Adipocyte (in vitro differentiated cells): ENCODE results near the gene COPRS.

Source experiments
- DNase-seq: peaks from one replicate; pipeline ENCODE4 v3.0.0-alpha.2; 2015; ENCODE audit warnings: low read depth
- H3K27me3 ChIP-seq: replicated peaks from 2 replicates; pipeline ENCODE4 v1.7.0; 2013; ENCODE audit warnings: mild to moderate bottlenecking, low read length, moderate library complexity; ENCODE audit not compliant: control insufficient read depth, insufficient read depth
- H3K36me3 ChIP-seq: 2 replicates; pipeline ENCODE4 v1.7.0; 2013; ENCODE audit warnings: low read length, mild to moderate bottlenecking, moderate library complexity; ENCODE audit not compliant: control insufficient read depth, insufficient read depth, severe bottlenecking
- H3K4me1 ChIP-seq: 2 replicates; pipeline ENCODE4 v1.7.0; 2013; ENCODE audit warnings: mild to moderate bottlenecking, low read length, moderate library complexity; ENCODE audit not compliant: control insufficient read depth, insufficient read depth
- H3K4me3 ChIP-seq: 2 replicates; pipeline ENCODE4 v1.7.0; 2013; ENCODE audit warnings: mild to moderate bottlenecking, low read length, moderate library complexity
- H3K9ac ChIP-seq: 2 replicates; pipeline ENCODE4 v1.7.0; 2013; ENCODE audit warnings: mild to moderate bottlenecking, low read length, moderate library complexity
- H3K9me3 ChIP-seq: 2 replicates; pipeline ENCODE4 v1.7.0; 2013; ENCODE audit warnings: mild to moderate bottlenecking, low read length, moderate library complexity; ENCODE audit not compliant: control insufficient read depth

Gene COPRS, protein sequence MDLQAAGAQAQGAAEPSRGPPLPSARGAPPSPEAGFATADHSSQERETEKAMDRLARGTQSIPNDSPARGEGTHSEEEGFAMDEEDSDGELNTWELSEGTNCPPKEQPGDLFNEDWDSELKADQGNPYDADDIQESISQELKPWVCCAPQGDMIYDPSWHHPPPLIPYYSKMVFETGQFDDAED

DNA sequence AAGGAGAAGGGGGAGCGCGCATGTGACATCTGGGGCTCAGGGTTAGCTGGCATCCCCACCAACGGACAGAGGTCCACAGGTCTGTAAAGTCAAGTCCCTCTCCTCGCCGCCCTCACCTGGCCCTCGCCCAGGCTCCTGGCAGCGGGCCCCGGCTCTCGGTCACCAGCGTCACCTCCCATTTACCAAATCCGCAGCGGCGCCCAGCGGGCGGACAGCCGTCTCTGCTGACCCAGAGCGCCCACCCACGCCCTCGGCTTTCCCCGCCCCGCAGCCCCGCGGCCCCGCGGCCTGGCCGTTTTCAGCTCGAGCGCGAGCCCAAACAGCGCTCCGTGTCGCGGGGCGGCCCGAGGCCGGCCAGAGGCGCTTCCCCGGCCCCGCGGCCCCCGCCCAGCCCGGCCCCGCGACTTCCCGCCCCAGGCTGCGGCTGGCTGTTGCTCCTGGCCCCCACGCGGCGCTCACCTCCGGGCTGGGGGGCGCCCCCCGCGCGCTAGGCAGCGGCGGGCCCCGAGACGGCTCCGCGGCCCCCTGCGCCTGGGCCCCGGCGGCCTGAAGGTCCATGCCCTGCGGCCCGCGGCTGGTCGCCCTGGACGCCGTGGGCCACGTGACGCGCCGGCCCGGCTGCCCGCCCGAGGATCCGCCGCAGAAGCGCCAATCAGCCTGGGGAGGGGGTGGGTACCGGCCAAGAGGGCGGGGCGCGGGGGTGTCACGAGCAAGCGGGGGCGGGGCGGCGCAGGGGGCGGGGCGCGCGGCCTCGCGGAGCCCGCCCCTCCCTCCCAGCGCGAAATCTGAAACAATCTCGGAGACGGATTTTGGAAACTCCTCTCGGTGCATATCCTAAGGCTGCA lies at the start of gene COPRS:
Gene COPRS, minus strand, starts transcription at position 603 of the 845 bp plus-strand sequence. Its CDS starts 45 bp downstream, at position 558.
- peaks cover 25% of the 10 kb centered on the region for H3K4me1 ChIP-seq
- no peaks in the 10 kb centered on the region for H3K27me3 ChIP-seq
- no peaks in the 10 kb centered on the region for H3K9me3 ChIP-seq
- H3K4me3 ChIP-seq: peak within 1 kb of the TSS; percentile 93
- peak within 1 kb of the TSS; percentile 86 for H3K9ac ChIP-seq
- DNase-seq: peak; percentile 96
- H3K36me3 ChIP-seq: peaks cover 27% of the 10 kb centered on the region

DNA sequence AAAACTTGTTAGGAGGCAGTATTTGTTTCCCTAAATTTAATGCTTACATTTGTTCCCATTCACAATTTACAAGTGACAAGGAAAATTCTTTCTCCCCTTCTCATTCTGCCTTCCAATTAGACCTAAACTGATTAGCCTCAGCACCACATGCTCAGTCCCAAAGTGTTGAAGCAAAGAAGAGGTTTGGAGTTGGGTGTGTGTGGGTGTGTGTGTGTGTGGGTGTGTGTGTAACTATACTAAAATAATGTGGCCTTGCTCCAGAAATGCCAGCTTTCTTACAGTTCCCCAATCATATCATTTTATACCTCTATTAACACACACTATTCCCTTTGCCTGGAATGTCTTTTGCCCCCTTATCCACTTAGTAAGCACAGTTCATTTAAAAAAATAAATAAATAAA lies 49.3 kb upstream of the COPRS start:
- no peak overlapping the region for H3K4me3 ChIP-seq
- DNase-seq: no peak
- H3K9ac ChIP-seq: no peak overlapping the region
- no peaks in the 10 kb centered on the region for H3K27me3 ChIP-seq
- no peaks in the 10 kb centered on the region for H3K36me3 ChIP-seq
- H3K9me3 ChIP-seq: no peaks in the 10 kb centered on the region
- peaks cover 32% of the 10 kb centered on the region for H3K4me1 ChIP-seq

DNA sequence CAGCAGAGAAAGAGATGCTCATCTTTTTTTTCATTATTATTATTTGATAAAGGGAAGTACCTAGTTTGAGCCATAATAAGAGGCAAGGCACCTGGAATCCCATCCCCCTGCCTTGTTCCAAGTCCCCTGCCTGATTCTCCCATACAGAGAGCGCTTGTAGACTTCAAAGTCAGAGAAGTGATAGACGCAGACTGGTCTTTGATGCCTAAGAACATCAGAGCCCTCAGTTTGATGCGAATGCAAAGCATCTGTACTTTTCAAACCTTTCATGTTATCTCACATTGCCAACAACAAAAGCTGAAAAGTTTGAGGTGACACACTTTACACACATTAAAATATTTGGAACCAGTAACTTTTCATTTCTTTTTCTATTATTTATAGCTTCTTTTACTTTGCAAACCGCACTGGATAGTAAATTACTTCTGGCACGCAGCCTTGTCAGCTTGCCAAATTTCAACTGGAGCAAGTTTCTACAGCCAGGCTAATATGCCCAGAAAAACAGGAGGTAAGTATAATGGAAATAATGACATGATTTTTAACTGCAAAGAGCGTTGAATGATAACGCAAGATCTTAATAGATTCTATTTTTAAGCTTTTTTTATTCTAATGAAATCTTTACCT lies 48.4 kb upstream of the COPRS start:
- Histone ChIP-seq H3K4me3 (peak overlapping the region; percentile 17), H3K36me3 (no peaks in the 10 kb centered on the region), H3K27me3 (no peaks in the 10 kb centered on the region), H3K9me3 (no peaks in the 10 kb centered on the region), H3K9ac (no peak overlapping the region), H3K4me1 (peaks cover 32% of the 10 kb centered on the region)
- peak; percentile 77 for DNase-seq

DNA sequence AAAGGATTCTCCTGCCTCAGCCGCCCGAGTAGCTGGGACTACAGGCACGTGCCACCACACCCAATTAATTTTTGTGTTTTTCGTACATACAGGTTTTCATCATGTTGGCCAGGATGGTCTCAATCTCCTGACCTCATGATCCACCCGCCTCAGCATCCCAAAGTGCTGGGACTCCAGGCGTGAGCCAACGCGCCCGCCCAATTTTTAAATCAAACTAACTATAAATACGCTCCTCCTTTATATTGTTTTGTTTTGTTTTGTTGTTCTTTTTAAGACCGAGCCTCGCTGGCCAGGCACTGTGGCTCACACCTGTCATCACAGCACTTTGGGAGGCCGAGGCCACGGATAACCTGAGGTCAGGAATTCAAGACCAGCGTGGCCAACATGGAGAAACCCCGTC lies 44.4 kb upstream of the COPRS start:
- Histone ChIP-seq H3K36me3 (peaks cover 10% of the 10 kb centered on the region), H3K27me3 (no peaks in the 10 kb centered on the region), H3K4me3 (no peak overlapping the region), H3K9me3 (no peaks in the 10 kb centered on the region), H3K4me1 (peaks cover 17% of the 10 kb centered on the region), H3K9ac (no peak overlapping the region)
- DNase-seq: no peak

DNA sequence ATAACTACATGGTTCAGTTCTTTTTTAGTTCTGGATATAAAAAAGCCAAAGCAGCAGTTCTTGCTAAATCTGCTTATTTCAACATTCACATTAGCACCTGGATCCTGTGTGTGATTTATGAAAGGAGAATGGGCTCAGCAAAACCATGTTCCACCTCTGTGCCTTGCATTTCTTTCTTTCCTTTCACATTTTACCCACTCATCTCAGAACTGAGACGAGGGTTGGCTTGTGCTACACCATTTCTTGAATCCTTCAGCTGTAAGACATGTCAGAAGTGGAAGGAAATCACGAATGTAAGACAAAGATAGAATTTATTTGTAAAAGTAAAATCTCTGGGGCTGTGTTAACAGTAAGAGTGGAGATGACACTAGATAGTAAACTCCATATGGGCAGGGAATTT lies 43.6 kb upstream of the COPRS start:
- Histone ChIP-seq H3K27me3 (no peaks in the 10 kb centered on the region), H3K4me1 (peaks cover 10% of the 10 kb centered on the region), H3K36me3 (peaks cover 15% of the 10 kb centered on the region), H3K9ac (no peak overlapping the region), H3K9me3 (no peaks in the 10 kb centered on the region), H3K4me3 (no peak overlapping the region)
- no peak for DNase-seq

DNA sequence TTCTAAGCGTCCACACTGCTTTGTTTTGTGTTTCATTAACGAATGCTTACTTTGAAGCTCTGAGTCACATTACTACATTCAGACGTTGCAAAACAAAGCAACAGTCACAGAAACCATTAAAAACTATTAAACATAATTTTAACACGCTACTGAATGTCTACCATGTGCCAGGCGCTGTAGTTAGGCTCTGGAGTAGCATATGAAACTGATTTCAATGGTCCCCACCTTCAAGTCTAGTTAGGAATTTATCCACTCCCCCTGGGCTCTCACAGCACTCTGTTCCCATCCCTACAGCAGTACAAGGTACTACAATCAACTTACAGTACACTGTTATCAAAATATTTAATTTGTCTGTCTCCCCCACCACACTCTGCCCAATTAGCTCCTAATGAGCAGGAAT lies 41.8 kb upstream of the COPRS start:
- Histone ChIP-seq H3K36me3 (peaks cover 29% of the 10 kb centered on the region), H3K4me1 (peaks cover 4% of the 10 kb centered on the region), H3K9ac (peak overlapping the region; percentile 99), H3K4me3 (peak overlapping the region; percentile 100), H3K27me3 (no peaks in the 10 kb centered on the region), H3K9me3 (no peaks in the 10 kb centered on the region)
- peak; percentile 59 for DNase-seq

DNA sequence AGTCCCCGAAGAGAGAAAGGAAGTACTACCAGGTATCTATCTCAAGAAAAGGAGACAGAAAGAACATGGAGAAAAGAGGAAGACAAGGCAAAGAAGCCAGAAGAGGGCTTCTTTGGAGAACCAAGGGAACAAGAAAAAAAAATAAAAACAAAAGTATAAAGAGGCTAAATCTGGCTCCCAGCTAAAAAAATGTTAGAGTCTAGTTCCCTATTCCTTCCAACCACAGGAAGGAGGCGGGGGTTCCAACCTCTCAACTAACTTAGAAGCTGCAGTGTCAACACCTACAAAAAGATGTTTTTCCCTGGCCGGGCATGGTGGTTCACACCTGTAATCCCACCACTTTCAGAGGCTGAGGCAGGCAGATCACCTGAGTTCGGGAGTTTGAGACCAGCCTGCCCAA lies 29.1 kb upstream of the COPRS start:
- H3K4me3 ChIP-seq: no peak overlapping the region
- H3K36me3 ChIP-seq: peaks cover 89% of the 10 kb centered on the region
- H3K9me3 ChIP-seq: no peaks in the 10 kb centered on the region
- H3K27me3 ChIP-seq: no peaks in the 10 kb centered on the region
- H3K4me1 ChIP-seq: no peaks in the 10 kb centered on the region
- no peak for DNase-seq
- H3K9ac ChIP-seq: no peak overlapping the region

DNA sequence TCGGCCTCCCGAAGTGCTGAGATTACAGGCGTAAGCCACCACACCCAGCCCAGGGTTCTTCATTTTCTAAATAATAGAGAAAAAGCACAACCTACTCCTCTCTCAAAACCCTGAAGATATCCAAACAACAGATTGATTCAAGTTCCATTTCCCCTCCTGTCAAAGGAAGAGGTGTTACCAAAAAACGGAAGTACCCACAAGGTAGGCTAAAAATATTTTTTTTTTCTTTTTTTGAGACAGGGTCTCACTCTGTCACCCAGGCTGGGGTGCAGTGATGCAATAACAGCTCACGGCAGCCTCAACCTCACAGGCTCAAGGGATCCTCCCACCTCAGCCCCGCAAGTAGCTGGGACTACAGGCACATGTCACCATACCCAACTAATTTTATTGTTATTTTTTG lies 23.5 kb upstream of the COPRS start:
- DNase-seq: no peak
- Histone ChIP-seq H3K4me3 (no peak overlapping the region), H3K9me3 (no peaks in the 10 kb centered on the region), H3K9ac (no peak overlapping the region), H3K27me3 (no peaks in the 10 kb centered on the region), H3K36me3 (peaks cover 90% of the 10 kb centered on the region), H3K4me1 (peaks cover 6% of the 10 kb centered on the region)

DNA sequence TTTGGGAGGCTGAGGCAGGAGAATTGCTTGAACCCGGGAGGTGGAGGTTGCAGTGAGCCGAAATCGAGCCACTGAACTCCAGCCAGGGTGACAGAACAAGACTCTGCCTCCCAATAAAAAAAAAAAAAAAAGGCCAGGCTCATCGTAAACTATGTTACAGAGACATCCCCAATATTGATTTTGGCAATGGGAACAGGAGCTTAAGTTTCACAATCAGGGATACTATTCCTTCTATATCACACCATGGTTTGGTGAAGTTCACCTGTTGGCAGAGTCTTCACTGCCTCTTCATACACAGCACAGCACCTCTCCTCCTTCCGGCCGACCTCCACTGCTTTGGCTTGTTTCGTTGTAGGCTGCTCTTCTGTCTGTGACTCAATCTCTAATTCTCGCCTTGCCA lies 21.3 kb upstream of the COPRS start:
- no peak overlapping the region for H3K9ac ChIP-seq
- H3K36me3 ChIP-seq: peaks cover 89% of the 10 kb centered on the region
- no peak for DNase-seq
- H3K4me1 ChIP-seq: peaks cover 6% of the 10 kb centered on the region
- H3K4me3 ChIP-seq: no peak overlapping the region
- H3K9me3 ChIP-seq: no peaks in the 10 kb centered on the region
- H3K27me3 ChIP-seq: no peaks in the 10 kb centered on the region

DNA sequence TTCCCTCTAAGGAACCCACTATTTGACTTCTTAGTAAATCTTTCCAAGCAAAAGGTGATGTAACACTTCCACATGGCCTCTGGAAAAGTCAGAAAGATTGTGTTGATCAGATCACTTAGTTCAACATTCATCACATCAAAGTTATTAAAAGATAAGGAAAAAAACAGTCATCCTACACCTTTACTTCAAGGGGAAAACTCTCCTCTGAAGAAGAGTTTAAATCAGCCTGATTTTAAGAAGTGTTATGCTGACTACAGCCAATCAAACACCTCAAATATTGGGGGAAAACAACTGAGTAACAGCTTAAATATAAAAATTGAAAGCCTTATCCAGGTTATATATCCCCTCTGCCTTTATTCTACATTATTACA lies 19.6 kb upstream of the COPRS start:
- Histone ChIP-seq H3K4me3 (no peak overlapping the region), H3K27me3 (no peaks in the 10 kb centered on the region), H3K4me1 (peaks cover 6% of the 10 kb centered on the region), H3K9ac (no peak overlapping the region), H3K9me3 (no peaks in the 10 kb centered on the region), H3K36me3 (peaks cover 91% of the 10 kb centered on the region)
- no peak for DNase-seq

DNA sequence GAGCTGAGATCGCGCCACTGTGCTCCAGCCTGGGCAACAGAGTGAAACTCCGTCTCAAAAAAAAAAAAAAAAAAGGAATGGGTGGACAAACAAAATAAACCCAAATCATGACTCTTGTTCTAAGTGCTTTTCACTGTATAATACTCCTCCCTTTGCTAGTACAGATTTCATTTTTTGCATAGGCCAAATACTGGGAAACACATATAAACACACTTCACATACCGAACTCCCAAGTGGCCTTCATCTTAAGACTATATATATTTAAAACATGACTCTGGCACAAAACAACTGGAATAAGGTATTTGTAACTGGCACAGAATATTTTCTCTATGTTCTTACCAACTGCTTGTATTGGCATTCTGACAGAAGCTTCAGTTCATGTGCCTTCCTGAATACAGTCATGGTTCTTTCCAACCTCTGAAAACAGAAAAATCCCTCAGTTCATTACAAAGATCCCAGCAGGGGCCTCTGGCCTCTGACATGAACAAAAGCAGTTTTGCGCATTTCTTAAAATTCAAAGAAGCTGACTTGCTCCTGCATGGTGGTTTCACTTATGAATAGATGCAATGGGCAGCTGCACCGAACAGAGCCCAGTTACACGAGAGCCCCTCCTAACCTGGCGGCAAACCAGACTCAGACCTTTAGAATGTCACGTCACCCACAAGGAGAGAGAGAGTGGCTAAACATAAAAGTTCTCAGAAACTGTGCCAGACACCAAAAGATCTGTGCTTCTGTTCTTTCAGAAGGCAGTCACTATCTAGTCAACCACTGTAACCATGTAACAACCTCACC lies 19.1 kb upstream of the COPRS start:
- peaks cover 92% of the 10 kb centered on the region for H3K36me3 ChIP-seq
- H3K4me1 ChIP-seq: peaks cover 6% of the 10 kb centered on the region
- DNase-seq: peak; percentile 79
- no peaks in the 10 kb centered on the region for H3K27me3 ChIP-seq
- H3K4me3 ChIP-seq: no peak overlapping the region
- H3K9ac ChIP-seq: no peak overlapping the region
- no peaks in the 10 kb centered on the region for H3K9me3 ChIP-seq
